CD4-positive, alpha-beta T cell (primary cell): ENCODE data around the gene OXNAD1. TPM values are rescaled to one million over a fixed set of nuclear protein-coding genes. Genes with fewer than 3 reads are reported as not detected.

Experiments used
- ATAC-seq: fragments of 200-7000 bp; cut with Tn5 transposase; one replicate; pipeline ENCODE4 v1.10.0; 2022; ENCODE audit warnings: mild to moderate bottlenecking; ENCODE audit not compliant: poor library complexity
- CTCF ChIA-PET: fragments of 350-600 bp; sonication (Branson Sonifier 250); formaldehyde crosslinking; loops from one replicate; lab custom pipeline; 2021; ENCODE audit warnings: antibody characterized with exemption, inconsistent platforms; lab: Charles Lee
- POLR2A ChIA-PET: fragments of 350-600 bp; sonication (Branson Sonifier 250); formaldehyde crosslinking; loops from one replicate; lab custom pipeline; 2021; ENCODE audit warnings: antibody characterized with exemption, inconsistent platforms; lab: Charles Lee
- DNase-seq, 14 experiments: peaks; one replicate each; pipeline ENCODE4 v3.0.0-alpha.2; 2013 to 2020; ENCODE audit warnings: mixed read lengths in 2 of 14
- H3K27ac ChIP-seq, 2 donors: one replicate each; pipeline versions ENCODE4 v1.5.1 to v1.7.0; 2013; ENCODE audit warnings: low read length in 2 of 2, low read depth in 1 of 2, mild to moderate bottlenecking in 1 of 2
- H3K27me3 ChIP-seq, 2 experiments: 1 replicate in 1 of 2; 2 replicates in 1 of 2; pipeline versions ENCODE4 v1.6.1 to v1.7.0; 2013; ENCODE audit warnings: low read length in 2 of 2, control low read depth in 1 of 2, mild to moderate bottlenecking in 1 of 2, moderate library complexity in 1 of 2; ENCODE audit not compliant: insufficient read depth in 2 of 2, control insufficient read depth in 1 of 2
- H3K36me3 ChIP-seq: one replicate; pipeline ENCODE4 v1.6.1; 2013; ENCODE audit warnings: low read length, control low read depth; ENCODE audit not compliant: insufficient read depth
- H3K4me1 ChIP-seq: one replicate; pipeline ENCODE4 v1.6.1; 2013; ENCODE audit warnings: low read length, control low read depth; ENCODE audit not compliant: insufficient read depth
- H3K4me3 ChIP-seq: one replicate; pipeline ENCODE4 v1.5.1; 2013; ENCODE audit warnings: mild to moderate bottlenecking, low read length, moderate library complexity
- H3K9me3 ChIP-seq, 2 experiments: 1 replicate in 1 of 2; 2 replicates in 1 of 2; pipeline versions ENCODE4 v1.6.1 to v1.7.0; 2013; ENCODE audit warnings: low read length in 2 of 2, mild to moderate bottlenecking in 2 of 2, control low read depth in 1 of 2, moderate library complexity in 1 of 2; ENCODE audit not compliant: control insufficient read depth in 1 of 2, insufficient read depth in 1 of 2
- H3K27ac Mint-ChIP-seq: one replicate; pipeline ENCODE4 v1.8.0; 2020; ENCODE audit warnings: mixed read lengths
- H3K27me3 Mint-ChIP-seq: one replicate; pipeline ENCODE4 v1.8.0; 2021; ENCODE audit warnings: mixed read lengths
- H3K36me3 Mint-ChIP-seq: one replicate; pipeline ENCODE4 v1.8.0; 2021; ENCODE audit warnings: low read depth, mixed read lengths
- H3K4me1 Mint-ChIP-seq: one replicate; pipeline ENCODE4 v1.8.0; 2021; ENCODE audit warnings: low read depth, mixed read lengths
- H3K4me3 Mint-ChIP-seq: one replicate; pipeline ENCODE4 v1.8.0; 2020; ENCODE audit warnings: mild to moderate bottlenecking, mixed read lengths
- H3K9me3 Mint-ChIP-seq: one replicate; pipeline ENCODE4 v1.8.0; 2020; ENCODE audit warnings: mixed read lengths
- intact Hi-C, 2 experiments: fragments of 100-400 bp; cut with DNase I in 1 of 2; cut with micrococcal nuclease in 1 of 2; formaldehyde crosslinking; loops; one replicate each; pipeline versions ENCODE4 v1.15.1 to v1.9.0; 2023 to 2025; cut with DNase I, micrococcal nuclease
- total RNA-seq, 174 experiments: library from RNA in 2 of 174; stranded (reverse) in 2 of 174; gene quantifications; one replicate each; pipeline ENCODE4 v1.2.3 and lab custom pipeline; 2021 to 2026
- TF ChIP-seq, protein P1 (sequence below): fragments of 200-600 bp; IDR thresholded peaks from one replicate; pipeline ENCODE4 v1.8.0; 2022; ENCODE audit warnings: antibody characterized with exemption, mild to moderate bottlenecking

Gene OXNAD1
- total RNA-seq, 2 experiments from 2014 or later, result 135 TPM

DNA sequence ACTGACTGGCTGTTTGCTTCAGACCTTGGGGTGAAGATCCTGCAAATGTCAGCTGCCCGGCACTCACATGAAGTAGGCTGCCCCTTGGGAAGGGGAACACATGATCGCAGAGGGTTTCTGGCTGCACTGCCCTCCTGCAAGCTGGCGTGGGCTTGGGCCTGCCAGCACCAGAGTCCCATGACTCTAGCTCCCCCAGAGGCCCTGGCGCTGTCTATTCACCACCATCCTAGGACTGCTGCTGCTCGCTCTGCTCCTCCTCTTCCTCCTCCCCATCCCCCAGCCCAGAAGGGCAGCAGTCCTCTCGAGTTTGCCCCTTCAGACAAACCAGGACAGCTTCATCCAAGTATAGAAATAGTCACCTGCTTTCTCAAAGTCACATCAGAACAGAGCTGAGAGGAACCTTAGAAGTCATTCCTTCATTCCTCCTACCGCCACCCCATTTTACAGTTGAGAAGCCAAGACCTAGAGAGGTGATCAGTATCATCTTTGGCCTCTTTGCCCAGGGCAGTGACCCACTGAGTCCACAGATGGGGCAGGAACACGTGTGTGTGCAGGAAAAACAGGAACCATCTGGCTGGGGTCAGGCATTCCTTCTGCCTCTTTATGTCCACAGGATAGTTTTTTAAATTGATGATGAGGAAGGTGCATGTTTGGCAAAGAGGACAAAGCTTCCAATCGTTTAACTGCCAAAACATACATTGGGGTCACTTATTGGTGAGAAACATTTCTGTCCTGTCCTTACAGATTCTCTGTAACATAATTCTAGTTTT, 13.5 kb upstream of the OXNAD1 start:
- H3K27ac Mint-ChIP-seq, result no peak overlapping the region
- Histone ChIP-seq H3K27me3 (no peaks in the 10 kb centered on the region), H3K9me3 (no peaks in the 10 kb centered on the region), H3K4me3 (no peak overlapping the region), H3K27ac (no peak overlapping the region), H3K36me3 (no peaks in the 10 kb centered on the region), H3K4me1 (peaks cover 14% of the 10 kb centered on the region)
- no peaks in the 10 kb centered on the region for H3K9me3 Mint-ChIP-seq
- peaks cover 9% of the 10 kb centered on the region for H3K4me1 Mint-ChIP-seq
- CTCF ChIA-PET, result no interaction called here
- ATAC-seq (no peak), DNase-seq (no peak)
- POLR2A ChIA-PET, result interaction anchor here (0.7 kb wide), 1 partner anchor 1157 kb away, joined by 3 read pairs; no protein-coding TSS in a partner anchor
- TF ChIP-seq, protein P1, sequence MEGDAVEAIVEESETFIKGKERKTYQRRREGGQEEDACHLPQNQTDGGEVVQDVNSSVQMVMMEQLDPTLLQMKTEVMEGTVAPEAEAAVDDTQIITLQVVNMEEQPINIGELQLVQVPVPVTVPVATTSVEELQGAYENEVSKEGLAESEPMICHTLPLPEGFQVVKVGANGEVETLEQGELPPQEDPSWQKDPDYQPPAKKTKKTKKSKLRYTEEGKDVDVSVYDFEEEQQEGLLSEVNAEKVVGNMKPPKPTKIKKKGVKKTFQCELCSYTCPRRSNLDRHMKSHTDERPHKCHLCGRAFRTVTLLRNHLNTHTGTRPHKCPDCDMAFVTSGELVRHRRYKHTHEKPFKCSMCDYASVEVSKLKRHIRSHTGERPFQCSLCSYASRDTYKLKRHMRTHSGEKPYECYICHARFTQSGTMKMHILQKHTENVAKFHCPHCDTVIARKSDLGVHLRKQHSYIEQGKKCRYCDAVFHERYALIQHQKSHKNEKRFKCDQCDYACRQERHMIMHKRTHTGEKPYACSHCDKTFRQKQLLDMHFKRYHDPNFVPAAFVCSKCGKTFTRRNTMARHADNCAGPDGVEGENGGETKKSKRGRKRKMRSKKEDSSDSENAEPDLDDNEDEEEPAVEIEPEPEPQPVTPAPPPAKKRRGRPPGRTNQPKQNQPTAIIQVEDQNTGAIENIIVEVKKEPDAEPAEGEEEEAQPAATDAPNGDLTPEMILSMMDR, result no peak
- intact Hi-C loops, result no loop called here
- H3K4me3 Mint-ChIP-seq, result no peak overlapping the region
- H3K27me3 Mint-ChIP-seq, result no peaks in the 10 kb centered on the region
- H3K36me3 Mint-ChIP-seq, result no peaks in the 10 kb centered on the region

DNA sequence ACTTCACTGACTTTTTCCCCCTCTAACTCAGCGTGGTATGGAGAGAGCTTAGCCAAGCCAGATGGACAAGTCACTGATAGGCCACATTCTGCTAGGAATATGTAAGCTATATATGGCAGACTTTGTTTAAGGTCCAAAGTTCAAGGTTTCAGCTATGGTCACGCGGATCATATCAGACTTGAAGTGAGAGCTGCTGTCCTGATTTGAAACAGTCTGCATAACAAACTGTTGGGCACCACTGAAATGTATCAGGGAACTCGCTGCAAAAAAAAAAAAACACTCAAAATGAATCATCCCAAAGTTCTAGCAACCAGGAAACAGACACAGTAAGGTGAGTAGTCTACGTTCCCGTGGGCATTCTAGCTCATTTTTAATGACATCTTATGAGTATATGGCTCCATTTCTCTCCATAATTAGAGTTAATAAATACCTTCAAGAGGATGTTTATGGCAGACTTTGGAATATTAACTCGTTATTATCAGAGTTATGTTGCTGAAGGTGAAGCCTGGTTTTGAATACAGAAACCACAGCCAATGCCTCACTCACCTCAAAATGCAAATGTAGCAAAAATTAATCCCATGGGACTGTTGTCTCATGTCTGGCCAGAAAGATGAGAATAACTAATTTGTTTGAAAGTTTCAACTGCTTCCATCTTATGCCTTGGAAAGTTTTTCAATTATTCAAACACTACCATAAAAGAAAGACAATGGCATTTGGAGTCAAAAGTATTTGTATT, 12.6 kb upstream of the OXNAD1 start:
- peaks cover 9% of the 10 kb centered on the region for H3K4me1 ChIP-seq
- Mint-ChIP-seq H3K4me3 (no peak overlapping the region), H3K27ac (no peak overlapping the region), H3K36me3 (no peaks in the 10 kb centered on the region), H3K9me3 (no peaks in the 10 kb centered on the region), H3K4me1 (peaks cover under 1% of the 10 kb centered on the region), H3K27me3 (no peaks in the 10 kb centered on the region)
- ChIA-PET CTCF (interaction anchor here (1.1 kb wide), 1 partner anchor 12 kb away, joined by 4 read pairs; the partner anchor contains the start of genes DPH3 and OXNAD1), POLR2A (interaction anchor here (0.7 kb wide), 1 partner anchor 1158 kb away, joined by 3 read pairs; no protein-coding TSS in a partner anchor)
- intact Hi-C loops, result no loop called here
- H3K4me3 ChIP-seq, result no peak overlapping the region
- no peak for DNase-seq
- H3K9me3 ChIP-seq, result no peaks in the 10 kb centered on the region
- TF ChIP-seq, protein P1, result no peak
- no peaks in the 10 kb centered on the region for H3K27me3 ChIP-seq
- no peak overlapping the region for H3K27ac ChIP-seq
- H3K36me3 ChIP-seq, result no peaks in the 10 kb centered on the region
- ATAC-seq, result no peak

DNA sequence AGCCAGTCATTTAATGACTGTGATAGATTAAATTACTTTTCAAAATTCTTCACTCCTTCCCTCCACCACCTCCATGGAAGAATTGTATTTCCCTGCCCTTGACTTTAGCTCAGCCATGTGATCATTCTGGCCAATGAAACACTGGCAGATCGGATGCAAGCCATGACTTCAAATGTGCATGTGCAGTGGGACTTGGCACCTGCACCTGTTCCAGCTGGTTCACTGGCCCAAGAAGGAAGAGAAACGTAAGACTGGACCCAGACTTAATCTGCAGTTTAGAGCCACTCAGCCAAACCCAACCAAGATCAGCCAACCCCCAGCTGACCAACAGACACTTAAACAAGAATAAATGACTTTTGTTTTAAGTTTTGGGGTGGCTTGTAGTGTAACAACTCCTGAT, 12.0 kb upstream of the OXNAD1 start:
- CTCF ChIA-PET, result interaction anchor here (1.1 kb wide), 1 partner anchor 11 kb away, joined by 4 read pairs; the partner anchor contains the start of genes DPH3 and OXNAD1
- H3K36me3 ChIP-seq, result no peaks in the 10 kb centered on the region
- no peaks in the 10 kb centered on the region for H3K27me3 Mint-ChIP-seq
- no peak overlapping the region for H3K27ac ChIP-seq
- H3K27me3 ChIP-seq, result no peaks in the 10 kb centered on the region
- H3K27ac Mint-ChIP-seq, result no peak overlapping the region
- intact Hi-C loops, result no loop called here
- H3K36me3 Mint-ChIP-seq, result no peaks in the 10 kb centered on the region
- no peaks in the 10 kb centered on the region for H3K4me1 Mint-ChIP-seq
- H3K4me3 ChIP-seq, result no peak overlapping the region
- POLR2A ChIA-PET, result no interaction called here
- DNase-seq (no peak), ATAC-seq (no peak)
- no peaks in the 10 kb centered on the region for H3K9me3 ChIP-seq
- H3K4me3 Mint-ChIP-seq, result no peak overlapping the region
- no peaks in the 10 kb centered on the region for H3K9me3 Mint-ChIP-seq
- H3K4me1 ChIP-seq, result peaks cover 5% of the 10 kb centered on the region
- TF ChIP-seq, protein P1, result no peak
